Measurements from ENCODE around the gene TIMM23.

DNA sequence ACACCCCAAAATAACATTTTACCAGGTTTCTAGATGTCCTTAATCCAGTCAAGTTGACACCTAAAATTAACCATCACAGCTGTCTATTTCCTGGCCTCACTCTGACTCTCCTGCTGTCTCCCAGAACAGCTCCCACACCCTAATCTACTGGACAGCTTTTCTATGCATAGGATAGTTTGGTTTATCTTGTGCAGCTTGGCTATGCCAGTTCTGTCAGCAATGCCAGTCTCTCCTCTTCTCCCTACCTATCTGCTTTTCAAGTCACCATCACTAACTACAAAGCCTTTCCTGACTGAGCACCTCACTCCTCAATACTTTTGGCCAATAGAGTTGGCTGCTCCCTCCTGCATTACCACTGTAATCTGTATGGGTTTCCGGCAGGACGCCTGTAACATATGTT lies 53.1 kb downstream of the TIMM23 start:
- TF ChIP-seq, protein P1, sequence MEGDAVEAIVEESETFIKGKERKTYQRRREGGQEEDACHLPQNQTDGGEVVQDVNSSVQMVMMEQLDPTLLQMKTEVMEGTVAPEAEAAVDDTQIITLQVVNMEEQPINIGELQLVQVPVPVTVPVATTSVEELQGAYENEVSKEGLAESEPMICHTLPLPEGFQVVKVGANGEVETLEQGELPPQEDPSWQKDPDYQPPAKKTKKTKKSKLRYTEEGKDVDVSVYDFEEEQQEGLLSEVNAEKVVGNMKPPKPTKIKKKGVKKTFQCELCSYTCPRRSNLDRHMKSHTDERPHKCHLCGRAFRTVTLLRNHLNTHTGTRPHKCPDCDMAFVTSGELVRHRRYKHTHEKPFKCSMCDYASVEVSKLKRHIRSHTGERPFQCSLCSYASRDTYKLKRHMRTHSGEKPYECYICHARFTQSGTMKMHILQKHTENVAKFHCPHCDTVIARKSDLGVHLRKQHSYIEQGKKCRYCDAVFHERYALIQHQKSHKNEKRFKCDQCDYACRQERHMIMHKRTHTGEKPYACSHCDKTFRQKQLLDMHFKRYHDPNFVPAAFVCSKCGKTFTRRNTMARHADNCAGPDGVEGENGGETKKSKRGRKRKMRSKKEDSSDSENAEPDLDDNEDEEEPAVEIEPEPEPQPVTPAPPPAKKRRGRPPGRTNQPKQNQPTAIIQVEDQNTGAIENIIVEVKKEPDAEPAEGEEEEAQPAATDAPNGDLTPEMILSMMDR (IDR thresholded peaks at IDR 0.05 in 8 of 11, conservative IDR thresholded peaks at IDR 0.05 in 3 of 11): no peak
- no peak for TF ChIP-seq POLR2A (IDR thresholded peaks at IDR 0.05)

Measured in spleen (tissue), 7 donors.